HCT116 (cell line): ENCODE results near the gene FAAP24. TPM values are rescaled to one million over a fixed set of nuclear protein-coding genes. Genes with fewer than 3 reads are reported as not detected.
"Not testable (repeated sequence)": the region's sequence is repeated elsewhere in the genome, so short reads cannot be mapped to it uniquely, and the experiment has no call there.

Experiments
- ATAC-seq: fragments of 200-7000 bp; cut with Tn5 transposase; 2 replicates; pipeline ENCODE4 v1.9.1; 2020; ENCODE audit warnings: mild to moderate bottlenecking, moderate library complexity
- BruUV-seq: library from RNA; stranded (reverse); fragments of 400-500 nt; replicated peaks from 2 replicates; lab custom pipeline; 2021; lab: Mats Ljungman, UMichigan
- CTCF ChIA-PET: fragments of 300-600 bp; sonication (Branson Sonifier 250); formaldehyde crosslinking; loops from one replicate; lab custom pipeline; 2021; ENCODE audit warnings: antibody characterized with exemption; lab: Charles Lee
- POLR2A ChIA-PET: fragments of 300-600, 350-600 bp; sonication (Branson Sonifier 250); formaldehyde crosslinking; loops from one replicate; lab custom pipeline; 2021; ENCODE audit warnings: antibody characterized with exemption; lab: Charles Lee
- RAD21 ChIA-PET, 2 experiments: fragments of 300-600 bp; sonication (Branson Sonifier 250); formaldehyde crosslinking; loops; one replicate each; lab custom pipeline; 2023; ENCODE audit warnings: low total read pairs in 2 of 2; ENCODE audit not compliant: uncharacterized antibody in 2 of 2, unreplicated experiment in 2 of 2, low non-redundant PET in 1 of 2; lab: Charles Lee
- DNase-seq: peaks from one replicate; pipeline ENCODE4 v3.0.0-alpha.2; 2010; ENCODE audit warnings: low read depth, low spot score
- H2AFZ ChIP-seq: fragments of 200-600 bp; shearing (Covaris generic), sonication (generic); 2 replicates; pipeline ENCODE4 v1.6.1; 2017; ENCODE audit warnings: low read depth, mixed run types, mixed read lengths, antibody characterized with exemption, low read length; ENCODE audit not compliant: poor library complexity, severe bottlenecking
- H3K27ac ChIP-seq: 2 replicates; pipeline ENCODE4 v1.5.1; 2012; ENCODE audit warnings: low read depth, low read length
- H3K27me3 ChIP-seq: fragments of 200-600 bp; sonication (generic); 2 replicates; pipeline ENCODE4 v1.6.1; 2016; ENCODE audit warnings: mixed run types, low read length, mixed read lengths; ENCODE audit not compliant: insufficient read depth
- H3K36me3 ChIP-seq, 2 experiments: fragments of 200-500 bp in 1 of 2; fragments of 200-600 bp in 1 of 2; sonication (Bioruptor generic) in 1 of 2; sonication (generic) in 1 of 2; 2 replicates each; pipeline versions ENCODE4 v1.5.1 to v1.6.1; 2014 to 2016; ENCODE audit warnings: low read length in 2 of 2, inconsistent platforms in 1 of 2, mixed read lengths in 1 of 2, mixed run types in 1 of 2; ENCODE audit not compliant: insufficient read depth in 2 of 2, control insufficient read depth in 1 of 2
- H3K4me1 ChIP-seq, 2 experiments: fragments of 200-600 bp in 1 of 2; sonication (generic) in 1 of 2; 2 replicates each; pipeline versions ENCODE4 v1.5.1 to v1.6.1; 2012 to 2017; ENCODE audit warnings: low read length in 2 of 2, inconsistent platforms in 1 of 2, mild to moderate bottlenecking in 1 of 2, mixed read lengths in 1 of 2, mixed run types in 1 of 2, moderate library complexity in 1 of 2; ENCODE audit not compliant: insufficient read depth in 2 of 2, control insufficient read depth in 1 of 2
- H3K4me2 ChIP-seq: fragments of 200-600 bp; sonication (generic); 2 replicates; pipeline ENCODE4 v1.6.1; 2017; ENCODE audit warnings: mixed run types, low read length, mixed read lengths
- H3K4me3 ChIP-seq, 2 experiments: fragments of 200-600 bp in 1 of 2; sonication (generic) in 1 of 2; replicated peaks in 1 of 2; 2 replicates each; pipeline ENCODE4 v1.5.1; 2011 to 2016; ENCODE audit warnings: low read length in 2 of 2, control low read depth in 1 of 2, low read depth in 1 of 2, mild to moderate bottlenecking in 1 of 2, mixed read lengths in 1 of 2, mixed run types in 1 of 2
- H3K79me2 ChIP-seq: fragments of 200-600 bp; sonication (generic); 2 replicates; pipeline ENCODE4 v1.6.1; 2017; ENCODE audit warnings: mild to moderate bottlenecking, mixed run types, low read length, moderate library complexity, mixed read lengths; ENCODE audit not compliant: insufficient read depth
- H3K9ac ChIP-seq: fragments of 200-600 bp; sonication (generic); 2 replicates; pipeline ENCODE4 v1.6.1; 2016; ENCODE audit warnings: low read length, mixed read lengths
- H3K9me2 ChIP-seq: fragments of 200-600 bp; sonication (generic), shearing (Covaris generic); 2 replicates; pipeline ENCODE4 v1.6.1; 2017; ENCODE audit warnings: mixed run types, mild to moderate bottlenecking, moderate library complexity; ENCODE audit not compliant: insufficient read depth
- H3K9me3 ChIP-seq, 2 experiments: fragments of 200-500 bp in 1 of 2; fragments of 200-600 bp in 1 of 2; sonication (Bioruptor generic) in 1 of 2; sonication (generic) in 1 of 2; 2 replicates each; pipeline ENCODE4 v1.6.1; 2014 to 2017; ENCODE audit warnings: low read length in 2 of 2, mixed read lengths in 2 of 2, inconsistent platforms in 1 of 2, low read depth in 1 of 2, mild to moderate bottlenecking in 1 of 2, mixed run types in 1 of 2, moderate library complexity in 1 of 2; ENCODE audit not compliant: control insufficient read depth in 1 of 2, insufficient read depth in 1 of 2
- H4K20me1 ChIP-seq: fragments of 200-600 bp; sonication (generic), shearing (Covaris generic); 2 replicates; pipeline ENCODE4 v1.6.1; 2017; ENCODE audit warnings: mixed run types, mild to moderate bottlenecking, moderate library complexity; ENCODE audit not compliant: insufficient read depth
- CEBPB ChIP-seq: IDR thresholded peaks from 2 replicates; pipeline ENCODE4 v1.6.1; 2012; ENCODE audit warnings: low read depth
- POLR2AphosphoS5 ChIP-seq: IDR thresholded peaks from 2 replicates; pipeline ENCODE4 v1.6.1; 2011; ENCODE audit warnings: mild to moderate bottlenecking, low read depth, low read length, moderate library complexity
- SRF ChIP-seq: IDR thresholded peaks from 2 replicates; pipeline ENCODE4 v1.6.1; 2012; ENCODE audit warnings: low read depth
- intact Hi-C: fragments of 100-400 bp; cut with micrococcal nuclease; formaldehyde crosslinking; loops from 2 replicates; pipeline ENCODE4 v1.10.0; 2022
- total RNA-seq: library from RNA; stranded (reverse); gene quantifications from one replicate; pipeline ENCODE4 v1.2.1, GENCODE V29; 2021; ENCODE audit not compliant: unreplicated experiment

FAAP24 gene
- total RNA-seq, 1 experiment from 2014 or later: 4.9 TPM

DNA sequence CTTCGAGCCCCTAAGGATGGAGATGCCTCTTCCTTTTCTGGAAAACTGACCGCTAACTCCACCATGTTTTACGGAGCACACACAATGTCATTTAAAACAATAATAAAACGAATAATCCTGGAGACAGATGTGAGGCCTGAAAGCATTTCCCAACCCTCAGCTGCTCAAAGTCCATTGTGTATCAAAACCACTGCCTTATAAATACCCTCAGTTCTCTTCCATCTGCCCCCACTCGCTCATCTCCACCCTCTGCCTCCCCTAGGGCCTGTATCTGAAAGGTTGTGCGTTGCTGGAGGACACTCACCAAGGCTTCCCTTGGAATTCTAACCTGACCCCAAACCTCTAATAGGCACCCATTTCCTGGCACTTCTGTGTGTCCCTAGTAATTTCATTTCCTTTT is 10.4 kb downstream of the FAAP24 start:
- H3K36me3 ChIP-seq, H3K27me3 ChIP-seq, H3K4me2 ChIP-seq, H3K9me2 ChIP-seq, POLR2A ChIA-PET, H3K79me2 ChIP-seq, H3K9me3 ChIP-seq, ATAC-seq, DNase-seq, H3K27ac ChIP-seq, RAD21 ChIA-PET, H2AFZ ChIP-seq, H3K9ac ChIP-seq, H3K4me1 ChIP-seq, H4K20me1 ChIP-seq, CTCF ChIA-PET, BruUV-seq, intact Hi-C loops, H3K4me3 ChIP-seq: not testable (repeated sequence)

DNA sequence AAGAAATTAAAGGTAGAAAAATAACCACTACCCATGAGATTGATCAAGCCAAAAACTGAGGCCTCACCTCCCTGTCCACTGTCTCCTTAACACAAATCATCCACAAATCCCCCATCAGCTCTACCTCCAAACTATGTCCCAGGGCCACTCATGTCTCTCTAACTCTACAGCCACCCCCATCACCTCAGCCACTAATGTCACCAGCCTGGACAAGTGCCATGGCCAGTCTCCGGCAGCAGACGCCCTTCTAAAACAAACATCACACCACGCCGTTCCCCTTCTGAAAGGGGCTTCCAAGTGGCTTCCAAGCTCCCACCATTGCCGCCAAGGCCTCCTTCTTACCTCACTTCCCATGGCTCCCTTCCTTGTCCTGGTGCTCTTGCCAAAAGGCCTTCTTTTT is 16.2 kb downstream of the FAAP24 start:
- DNase-seq, RAD21 ChIA-PET, H3K27me3 ChIP-seq, H3K9ac ChIP-seq, H3K9me3 ChIP-seq, H3K4me1 ChIP-seq, H2AFZ ChIP-seq, H3K4me2 ChIP-seq, ATAC-seq, POLR2A ChIA-PET, H4K20me1 ChIP-seq, BruUV-seq, CTCF ChIA-PET, intact Hi-C loops, H3K79me2 ChIP-seq, H3K27ac ChIP-seq, H3K4me3 ChIP-seq, H3K9me2 ChIP-seq: not testable (repeated sequence)
- peaks cover 6 to 11% of the 10 kb centered on the region in 2 experiments; a peak in 3 of 4 replicates for H3K36me3 ChIP-seq

DNA sequence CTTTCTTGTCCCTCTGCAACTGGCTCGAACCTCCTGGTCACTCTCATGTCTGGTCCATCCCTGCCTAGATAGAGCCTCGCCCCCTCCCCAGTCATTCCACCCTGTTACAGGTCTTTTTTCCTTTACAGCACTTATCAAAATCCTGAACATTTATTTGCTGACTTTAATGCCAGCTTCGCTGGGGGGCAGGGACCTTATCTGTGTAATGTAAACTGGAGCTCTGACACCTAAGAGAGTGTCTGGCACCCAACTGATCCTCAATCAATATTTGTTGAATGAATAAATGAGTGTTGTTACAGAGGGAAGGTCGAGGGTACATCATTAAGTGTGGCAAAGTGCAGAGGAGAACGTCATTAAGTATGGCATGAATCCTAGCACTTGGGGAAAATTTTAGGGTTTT is 16.7 kb downstream of the FAAP24 start:
- no peaks in the 10 kb centered on the region for H3K79me2 ChIP-seq
- intact Hi-C loops: no loop called here
- H3K27ac ChIP-seq: no peak overlapping the region
- no peak overlapping the region for H2AFZ ChIP-seq
- H3K27me3 ChIP-seq: no peaks in the 10 kb centered on the region
- H3K36me3 ChIP-seq: peaks cover 8 to 13% of the 10 kb centered on the region in 2 experiments; a peak in 3 of 4 replicates
- H3K4me3 ChIP-seq: no peak overlapping the region
- no peaks in the 10 kb centered on the region for H4K20me1 ChIP-seq
- ATAC-seq (no peak), DNase-seq (no peak)
- POLR2A ChIA-PET: no interaction called here
- CTCF ChIA-PET: no interaction called here
- H3K9me3 ChIP-seq: no peaks in the 10 kb centered on the region
- H3K9ac ChIP-seq: no peak overlapping the region
- no peaks in the 10 kb centered on the region for H3K4me1 ChIP-seq
- BruUV-seq: TSS peak; percentile 14
- RAD21 ChIA-PET: no interaction called here
- no peak overlapping the region for H3K4me2 ChIP-seq
- H3K9me2 ChIP-seq: no peaks in the 10 kb centered on the region
- no peak for TF ChIP-seq CEBPB
- no peak for TF ChIP-seq POLR2AphosphoS5
- no peak for TF ChIP-seq SRF

DNA sequence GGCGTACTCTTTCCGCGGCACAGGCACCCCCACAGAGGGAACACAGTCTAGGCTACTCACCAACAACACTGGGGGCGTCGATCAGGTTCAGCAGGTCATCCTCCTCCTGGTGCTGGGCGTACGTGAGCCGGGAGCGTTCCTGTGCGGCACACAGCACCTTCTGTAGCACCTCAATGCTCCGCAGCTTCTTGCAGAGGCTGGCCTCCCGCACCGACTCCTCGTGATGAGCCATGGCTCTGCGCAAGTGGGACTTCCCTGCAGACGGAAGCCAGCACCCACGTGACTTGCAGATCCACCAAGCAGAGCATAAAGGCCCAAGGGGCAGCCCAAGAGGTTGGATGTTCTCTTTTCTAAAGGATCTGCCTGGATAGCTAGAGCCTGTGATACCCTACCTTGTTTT is 23.9 kb downstream of the FAAP24 start:
- RAD21 ChIA-PET, BruUV-seq: not testable (repeated sequence)

More for the DNA sequence above, 23.9 kb downstream of the FAAP24 start:
- H3K79me2 ChIP-seq, ATAC-seq, H3K9me2 ChIP-seq, CTCF ChIA-PET, H3K4me1 ChIP-seq, intact Hi-C loops, H3K27ac ChIP-seq, H3K9me3 ChIP-seq, H3K4me2 ChIP-seq, DNase-seq, H3K4me3 ChIP-seq, POLR2A ChIA-PET, H2AFZ ChIP-seq, H3K9ac ChIP-seq, H4K20me1 ChIP-seq, H3K27me3 ChIP-seq: not testable (repeated sequence)
- H3K36me3 ChIP-seq: peaks cover 10 to 23% of the 10 kb centered on the region in 2 experiments; a peak in 3 of 4 replicates
